HepG2 (cell line): ENCODE results near the gene ITPK1. TPM values are rescaled to one million over a fixed set of nuclear protein-coding genes. Genes with fewer than 3 reads are reported as not detected.

Experiments used
- ATAC-seq: fragments of 200-7000 bp; cut with Tn5 transposase; 3 replicates; pipeline ENCODE4 v1.9.1; 2020; ENCODE audit warnings: mild to moderate bottlenecking, moderate library complexity
- BruUV-seq: library from RNA; stranded (reverse); fragments of 400-500 nt; replicated peaks from 2 replicates; lab custom pipeline; 2021; lab: Mats Ljungman, UMichigan
- CTCF ChIA-PET: fragments of 300-600 bp; formaldehyde crosslinking; extraction: SDS; loops from one replicate; lab custom pipeline; 2021; ENCODE audit warnings: low total read pairs, inconsistent platforms, low intra/inter-chr PET ratio; lab: Yijun Ruan, JAX
- POLR2A ChIA-PET: fragments of 350-600 bp; sonication (Branson Sonifier 250); formaldehyde crosslinking; loops from one replicate; lab custom pipeline; 2020; ENCODE audit warnings: antibody characterized with exemption, inconsistent platforms; lab: Yijun Ruan, JAX
- DNase-seq: peaks from one replicate; pipeline ENCODE4 v3.0.0-alpha.2; 2015; ENCODE audit warnings: low spot score
- FAIRE-seq: peaks from 3 replicates; lab custom pipeline; 2011; peaks lifted over from hg19 to GRCh38; lab: Jason Lieb, UNC
- H2AFZ ChIP-seq: one replicate; pipeline ENCODE4 v1.6.1; 2011; ENCODE audit warnings: low read length, inconsistent platforms
- H3K27ac ChIP-seq: fragments of 300-600 bp; 3 replicates; pipeline ENCODE4 v1.8.0; 2011; ENCODE audit warnings: mixed run types, mild to moderate bottlenecking, mixed read lengths, low read length, inconsistent platforms; ENCODE audit not compliant: insufficient read depth; ENCODE audit errors: extremely low read length
- H3K27me3 ChIP-seq, 2 experiments: fragments of 200-600 bp in 1 of 2; 2 replicates in 1 of 2; 3 replicates in 1 of 2; pipeline versions ENCODE4 v1.6.0 to v1.8.0; 2011; ENCODE audit warnings: low read length in 2 of 2, mild to moderate bottlenecking in 2 of 2, moderate library complexity in 2 of 2, inconsistent platforms in 1 of 2; ENCODE audit not compliant: insufficient read depth in 2 of 2, control insufficient read depth in 1 of 2
- H3K36me3 ChIP-seq, 2 experiments: fragments of 200-600 bp in 1 of 2; replicated peaks in 1 of 2; 2 replicates in 1 of 2; 3 replicates in 1 of 2; pipeline versions ENCODE4 v1.5.1 to v1.8.0; 2011; ENCODE audit warnings: low read length in 2 of 2, inconsistent platforms in 1 of 2; ENCODE audit not compliant: insufficient read depth in 2 of 2, control insufficient read depth in 1 of 2
- H3K4me1 ChIP-seq: 2 replicates; pipeline ENCODE4 v1.5.1; 2012; ENCODE audit warnings: low read length, inconsistent platforms; ENCODE audit not compliant: insufficient read depth
- H3K4me2 ChIP-seq: 2 replicates; pipeline ENCODE4 v1.6.0; 2011; ENCODE audit warnings: low read depth, low read length, inconsistent platforms
- H3K4me3 ChIP-seq, 3 experiments: fragments of 200-600 bp in 1 of 3; sonication (generic), shearing (Covaris generic) in 1 of 3; replicated peaks in 1 of 3; 2 replicates each; pipeline ENCODE4 v1.5.1; 2011 to 2016; ENCODE audit warnings: low read length in 3 of 3, inconsistent platforms in 2 of 3, low read depth in 2 of 3, mild to moderate bottlenecking in 2 of 3, control low read depth in 1 of 3, mixed read lengths in 1 of 3; ENCODE audit not compliant: insufficient read depth in 1 of 3
- H3K79me2 ChIP-seq: one replicate; pipeline ENCODE4 v1.6.1; 2011; ENCODE audit warnings: low read length, inconsistent platforms; ENCODE audit not compliant: insufficient read depth
- H3K9ac ChIP-seq: 2 replicates; pipeline ENCODE4 v1.6.0; 2011; ENCODE audit warnings: mild to moderate bottlenecking, low read depth, low read length, inconsistent platforms; ENCODE audit not compliant: insufficient read depth
- H3K9me3 ChIP-seq: 2 replicates; pipeline ENCODE4 v1.5.1; 2012; ENCODE audit warnings: mild to moderate bottlenecking, low read length
- H4K20me1 ChIP-seq: 2 replicates; pipeline ENCODE4 v1.6.0; 2011; ENCODE audit warnings: inconsistent platforms, mild to moderate bottlenecking, low read length, moderate library complexity; ENCODE audit not compliant: insufficient read depth
- ATF6 ChIP-seq: sonication (generic); formaldehyde crosslinking; conservative IDR thresholded peaks from 2 replicates; pipeline ENCODE4 v1.4.0; 2020; ENCODE audit warnings: missing genetic modification reagents
- CREM ChIP-seq, 2 experiments: sonication (generic) in 1 of 2; formaldehyde crosslinking in 1 of 2; IDR thresholded peaks; 2 replicates each; pipeline versions ENCODE4 v1.4.0 to v1.6.1; 2016 to 2020; ENCODE audit warnings: antibody characterized with exemption in 1 of 2, mild to moderate bottlenecking in 1 of 2, missing genetic modification reagents in 1 of 2
- EED ChIP-seq: sonication (generic); formaldehyde crosslinking; IDR thresholded peaks from 2 replicates; pipeline ENCODE4 v1.5.0; 2020; ENCODE audit warnings: mild to moderate bottlenecking, missing genetic modification reagents
- FOXP4 ChIP-seq: sonication (generic); formaldehyde crosslinking; IDR thresholded peaks from 2 replicates; pipeline ENCODE4 v1.4.0; 2020; ENCODE audit warnings: missing genetic modification reagents
- LBX2 ChIP-seq: sonication (generic); formaldehyde crosslinking; IDR thresholded peaks from 2 replicates; pipeline ENCODE4 v1.5.0; 2020; ENCODE audit warnings: missing genetic modification reagents, mild to moderate bottlenecking, borderline replicate concordance
- MEF2D ChIP-seq: sonication (generic); formaldehyde crosslinking; IDR thresholded peaks from 2 replicates; pipeline ENCODE4 v1.5.1; 2020; ENCODE audit warnings: mild to moderate bottlenecking, missing genetic modification reagents
- PCBP2 ChIP-seq: fragments of 200-400 bp; formaldehyde crosslinking; optimal IDR thresholded peaks from 2 replicates; pipeline ENCODE3; 2018; ENCODE audit warnings: low read length, low read depth; ENCODE audit not compliant: poor library complexity, severe bottlenecking
- RBM39 ChIP-seq: fragments of 200-400 bp; formaldehyde crosslinking; IDR thresholded peaks from one replicate; pipeline ENCODE4 v1.6.1; 2018; ENCODE audit warnings: antibody characterized with exemption, mild to moderate bottlenecking, low read depth, low read length; ENCODE audit not compliant: poor library complexity, severe bottlenecking
- SOX13 ChIP-seq, 3 experiments: fragments of 450-650 bp in 1 of 3; sonication (generic) in 1 of 3; formaldehyde crosslinking in 1 of 3; IDR thresholded peaks in 2 of 3; conservative IDR thresholded peaks in 1 of 3; 2 replicates each; pipeline versions ENCODE4 v1.5.0 to v1.6.1; 2016 to 2020; ENCODE audit warnings: antibody characterized with exemption in 1 of 3, mild to moderate bottlenecking in 1 of 3, missing compliant biosample characterization in 1 of 3, missing genetic modification reagents in 1 of 3, moderate library complexity in 1 of 3
- SP1 ChIP-seq, 2 experiments: fragments of 450-650 bp in 1 of 2; sonication (generic) in 1 of 2; formaldehyde crosslinking in 1 of 2; IDR thresholded peaks; 2 replicates each; pipeline versions ENCODE4 v1.4.0 to v1.6.1; 2016 to 2020; ENCODE audit warnings: missing genetic modification reagents in 1 of 2
- ZNF644 ChIP-seq: IDR thresholded peaks from 2 replicates; pipeline ENCODE4 v1.6.1; 2016; ENCODE audit warnings: low read depth
- ZUFSP ChIP-seq: sonication (generic); formaldehyde crosslinking; IDR thresholded peaks from 2 replicates; pipeline ENCODE4 v1.9.0; 2021; ENCODE audit warnings: missing genetic modification reagents, mild to moderate bottlenecking, borderline replicate concordance
- WGBS: methylation state at CpG from one replicate; pipeline ENCODE4 v1.1.6; 2017; ENCODE audit warnings: low lambda C conversion rate; 5-methylcytosine and 5-hydroxymethylcytosine counted together
- in situ Hi-C: cut with HindIII; loops from 2 replicates; pipeline ENCODE4 v1.10.0; 2017; ENCODE audit warnings: low pct_unique_long_range_greater_than_20kb; ENCODE audit not compliant: extremely low pct_ligation_motif_present
- intact Hi-C: fragments of 100-400 bp; cut with micrococcal nuclease; formaldehyde crosslinking; loops from one replicate; pipeline ENCODE4 v1.10.0; 2022; ENCODE audit not compliant: unreplicated experiment
- polyA plus RNA-seq, 8 experiments: library from polyadenylated mRNA; depleted of rRNA in 3 of 8; stranded (reverse) in 7 of 8; unstranded in 1 of 8; fragments of >200 nt; fragmentation: Illumina TruSeq in 4 of 8; extraction: Trizol in 4 of 8; gene quantifications; 2 replicates each; pipeline versions ENCODE4 v1.2.1 to v1.2.3, GENCODE V29; 2011 to 2016; ENCODE audit warnings: low read depth in 4 of 8, missing spikeins in 1 of 8, mixed read lengths in 1 of 8; ENCODE audit not compliant: insufficient read depth in 1 of 8
- total RNA-seq, 5 experiments: library from RNA; depleted of rRNA; stranded (reverse); fragments of >200 nt; fragmentation: Illumina TruSeq; extraction: Trizol; gene quantifications; 2 replicates each; pipeline ENCODE4 v1.2.3, GENCODE V29; 2016; ENCODE audit warnings: low read depth in 1 of 5

ITPK1 gene
- total and polyA plus RNA-seq, 2 of the 13 experiments (the other 11 are each of a cell fraction or from before 2014, with no cell fraction given): 20.5 to 47.5 TPM

DNA sequence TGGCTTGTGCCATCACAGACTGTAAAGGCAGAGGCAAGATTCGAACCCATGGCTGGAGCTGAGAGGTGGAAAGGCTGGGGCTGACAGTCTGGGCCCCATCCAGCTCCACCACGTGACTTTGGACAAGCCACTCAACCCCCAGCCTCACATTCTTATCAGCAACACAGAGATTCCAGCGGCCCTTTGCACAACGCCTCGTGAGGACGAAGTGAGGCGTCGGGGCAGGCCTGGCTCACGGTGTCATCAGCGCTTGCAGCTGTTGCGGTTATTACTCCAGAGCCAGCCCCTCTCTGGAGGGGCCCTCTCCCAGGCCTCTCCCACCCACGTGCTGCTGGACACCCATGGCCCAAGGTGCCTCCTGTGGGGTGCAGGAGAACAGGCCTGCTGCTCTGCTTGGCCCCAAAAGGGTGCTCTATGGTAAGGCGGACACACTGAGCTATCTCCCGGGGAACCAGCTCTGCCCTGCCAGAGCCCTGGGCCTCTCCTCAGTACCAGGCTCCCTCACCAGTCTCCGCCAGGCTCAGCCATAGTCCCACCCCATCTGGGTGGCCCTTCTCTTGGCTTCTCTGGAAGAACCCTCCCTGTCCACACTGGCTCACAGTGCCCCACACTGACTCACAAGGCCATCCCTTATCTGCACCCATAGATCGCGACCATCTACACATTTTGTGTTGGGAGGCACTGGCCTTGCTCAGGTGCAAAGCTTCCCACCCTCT lies 171.7 kb downstream of the ITPK1 start:
- intact Hi-C loops: no loop called here
- Histone ChIP-seq H3K4me2 (no peak overlapping the region), H2AFZ (no peak overlapping the region), H3K27ac (no peak overlapping the region), H3K9ac (no peak overlapping the region), H3K79me2 (no peaks in the 10 kb centered on the region), H3K27me3 (no peaks in the 10 kb centered on the region), H3K36me3 (peaks cover 2 to 4% of the 10 kb centered on the region in 2 experiments; a peak in 3 of 5 replicates), H3K4me3 (no peak overlapping the region), H3K9me3 (no peaks in the 10 kb centered on the region), H3K4me1 (no peaks in the 10 kb centered on the region), H4K20me1 (no peaks in the 10 kb centered on the region)
- ChIA-PET POLR2A (no interaction called here), CTCF (no interaction called here)
- BruUV-seq: no TSS peak
- TF ChIP-seq RBM39 (no peak), ZUFSP (CRISPR knock-in tag) (no peak), EED (CRISPR knock-in tag) (no peak), MEF2D (CRISPR knock-in tag) (no peak), FOXP4 (CRISPR knock-in tag) (no peak), SOX13 (IDR thresholded peaks at IDR 0.05) (no peak), SOX13 (CRISPR knock-in tag; conservative IDR thresholded peaks at IDR 0.05 in 1 of 2, IDR thresholded peaks at IDR 0.05 in 1 of 2) (no peak), SP1 (IDR thresholded peaks at IDR 0.05) (no peak), SP1 (CRISPR knock-in tag; IDR thresholded peaks at IDR 0.05) (no peak), LBX2 (CRISPR knock-in tag) (no peak), ZNF644 (CRISPR knock-in tag) (no peak), PCBP2 (no peak), CREM (IDR thresholded peaks at IDR 0.05) (no peak), CREM (CRISPR knock-in tag; IDR thresholded peaks at IDR 0.05) (no peak), ATF6 (CRISPR knock-in tag) (no peak)
- FAIRE-seq: no peak
- DNase-seq: no peak
- ATAC-seq: no peak; the same call in 2 of the 3 replicates
- 92% methylated on average over 16 of the region's 17 CpGs for WGBS
- in situ Hi-C loops: no loop called here
